Left kidney (tissue), 2 donors: Measurements from ENCODE around the gene NAP1L4. TPM values are rescaled to one million over a fixed set of nuclear protein-coding genes. Genes with fewer than 3 reads are reported as not detected.
"Not testable (repeated sequence)": the region's sequence is repeated elsewhere in the genome, so short reads cannot be mapped to it uniquely, and the experiment has no call there.

Source experiments
- DNase-seq: peaks from one replicate; pipeline ENCODE4 v3.0.0-alpha.2; 2013
- polyA plus RNA-seq: library from polyadenylated mRNA; unstranded; fragments of 120-200 nt; gene quantifications from one replicate; pipeline ENCODE4 v1.2.1, GENCODE V29; 2013; ENCODE audit not compliant: insufficient read length

NAP1L4 gene
- polyA plus RNA-seq, 1 donor = 245 TPM

DNA sequence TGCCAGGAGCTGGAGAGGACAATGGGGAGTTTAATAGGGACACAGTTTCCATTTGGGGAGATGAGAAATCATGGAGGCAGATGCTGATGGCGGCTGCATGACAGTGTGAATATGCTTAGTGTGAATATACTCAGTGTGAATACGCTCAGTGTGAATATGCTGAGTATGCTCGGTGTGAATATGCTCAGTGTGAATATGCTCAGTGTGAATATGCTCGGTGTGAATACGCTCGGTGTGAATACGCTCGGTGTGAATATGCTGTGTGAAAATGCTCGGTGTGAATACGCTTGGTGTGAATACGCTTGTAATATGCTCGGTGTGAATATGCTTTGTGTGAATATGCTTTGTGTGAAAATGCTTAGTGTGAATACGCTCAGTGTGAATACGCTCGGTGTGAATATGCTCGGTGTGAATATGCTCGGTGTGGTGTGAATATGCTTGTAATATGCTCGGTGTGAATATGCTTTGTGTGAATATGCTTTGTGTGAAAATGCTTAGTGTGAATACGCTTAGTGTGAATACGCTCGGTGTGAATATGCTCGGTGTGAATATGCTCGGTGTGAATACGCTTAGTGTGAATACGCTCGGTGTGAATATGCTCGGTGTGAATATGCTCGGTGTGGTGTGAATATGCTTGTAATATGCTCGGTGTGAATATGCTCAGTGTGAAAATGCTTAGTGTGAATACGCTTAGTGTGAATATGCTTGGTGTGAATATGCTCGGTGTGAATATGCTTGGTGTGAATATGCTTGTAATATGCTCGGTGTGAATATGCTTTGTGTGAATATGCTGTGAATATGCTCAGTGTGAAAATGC lies 54.3 kb downstream of the NAP1L4 start:
- DNase-seq = not testable (repeated sequence)

DNA sequence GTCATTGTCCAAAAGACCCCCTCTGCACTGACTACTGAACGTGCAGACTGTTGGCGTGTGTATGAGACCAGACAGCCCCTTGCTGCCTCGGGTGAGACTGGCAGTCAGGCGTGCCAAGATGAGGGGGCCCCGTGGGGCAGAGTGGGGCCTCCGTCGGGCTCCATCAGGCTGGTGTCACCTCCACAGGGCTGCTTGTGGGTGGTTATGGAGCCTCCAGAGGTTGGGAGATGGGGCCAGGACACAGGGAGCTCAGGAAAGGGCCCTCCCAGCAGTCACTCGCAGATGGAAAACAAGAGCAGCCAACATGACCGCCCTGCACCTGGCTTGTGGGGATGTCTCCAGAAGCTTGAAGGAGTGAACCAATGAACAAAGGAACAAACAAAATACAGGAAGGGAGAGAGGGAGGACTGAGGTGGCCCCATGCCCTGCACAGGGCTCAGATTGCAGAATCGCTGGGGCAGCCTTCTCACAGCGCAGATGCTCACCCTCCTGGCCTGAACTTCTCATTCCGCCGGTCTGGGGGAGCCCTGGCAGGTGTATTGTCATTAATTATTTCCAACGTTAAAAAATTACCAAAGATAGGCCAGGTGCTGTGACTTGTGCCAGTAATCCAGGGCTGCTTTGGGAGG lies 57.4 kb downstream of the NAP1L4 start:
- no peak for DNase-seq

DNA sequence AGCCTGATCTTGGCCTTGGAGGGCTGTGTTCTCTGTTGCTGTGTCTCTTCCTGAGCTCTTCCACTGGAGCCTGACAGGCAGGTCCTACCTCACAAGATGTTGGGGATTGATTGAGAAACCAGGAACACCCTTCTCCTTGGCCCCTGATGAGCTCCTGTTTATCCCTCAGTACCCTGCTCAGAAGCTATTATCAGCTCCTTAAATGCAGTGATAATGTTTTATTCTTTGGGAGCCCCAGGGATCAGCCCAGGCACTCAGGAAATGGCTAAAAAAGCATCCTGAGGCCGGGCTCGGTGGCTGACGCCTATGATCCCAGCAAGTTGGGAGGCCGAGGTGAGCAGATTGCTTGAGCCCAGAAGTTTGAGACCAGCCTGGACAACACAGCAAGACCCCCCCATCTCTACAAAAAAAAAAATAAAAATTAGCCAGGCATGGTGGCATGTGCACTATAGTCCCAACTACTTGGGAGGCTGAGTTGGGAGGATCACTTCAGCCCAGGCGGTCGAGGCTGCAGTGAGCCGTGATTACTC lies 58.0 kb downstream of the NAP1L4 start:
- no peak for DNase-seq

DNA sequence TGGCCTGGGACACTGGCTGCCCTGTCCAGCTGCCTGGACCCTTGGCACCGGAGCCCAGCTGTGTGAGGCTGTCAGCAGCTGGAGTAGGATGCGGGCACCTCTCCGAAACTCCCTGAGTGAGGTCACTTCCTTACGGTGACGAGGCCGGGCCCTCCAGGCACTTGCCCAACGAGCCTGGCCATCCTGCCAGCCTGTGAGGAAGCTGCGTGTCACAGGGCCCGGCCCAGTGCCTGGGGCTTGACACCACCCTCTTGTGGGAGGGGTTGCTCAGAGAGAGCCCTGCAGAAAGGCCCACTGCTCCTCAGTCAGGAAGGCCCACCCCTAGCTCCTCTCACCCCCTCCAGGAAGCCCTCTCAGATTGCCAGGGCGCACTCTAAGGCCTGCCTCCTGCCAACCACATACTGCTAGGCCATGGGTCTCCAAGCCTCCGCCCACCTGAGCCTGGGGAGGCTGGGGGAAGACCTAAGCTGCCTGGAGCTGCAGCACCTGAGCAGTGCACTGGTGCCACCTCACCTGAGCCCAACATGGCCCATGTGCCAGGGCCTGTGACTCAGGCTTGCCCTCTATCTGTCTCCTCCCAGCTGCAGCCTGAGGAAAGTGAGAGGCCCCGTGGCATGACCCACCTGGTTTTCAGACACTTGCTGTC lies 58.6 kb downstream of the NAP1L4 start:
- DNase-seq = no peak

DNA sequence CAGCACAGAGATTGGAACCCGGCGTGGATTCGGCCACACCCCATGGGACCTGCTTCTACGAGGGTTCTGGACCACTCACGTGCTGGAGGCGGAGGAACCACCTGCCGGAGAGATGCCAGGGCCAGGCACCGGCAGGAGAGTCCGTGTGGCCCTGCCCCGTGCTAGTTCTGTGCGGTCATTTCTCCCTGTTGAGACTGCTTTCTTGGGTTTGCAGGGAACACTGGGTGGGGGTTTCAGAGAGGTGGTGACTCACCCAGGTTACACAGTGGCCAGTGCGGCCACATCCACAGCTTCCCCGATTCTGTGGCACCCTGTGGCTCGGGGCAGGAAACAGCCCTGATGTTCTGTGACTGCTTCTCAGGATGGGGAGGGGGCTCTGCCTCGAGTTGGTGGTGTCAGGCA lies 59.3 kb downstream of the NAP1L4 start:
- DNase-seq = no peak

- no peak for DNase-seq
Measured at GRCh38 chr11:2931771-2932738, 60.1 kb downstream of the NAP1L4 start.

DNA sequence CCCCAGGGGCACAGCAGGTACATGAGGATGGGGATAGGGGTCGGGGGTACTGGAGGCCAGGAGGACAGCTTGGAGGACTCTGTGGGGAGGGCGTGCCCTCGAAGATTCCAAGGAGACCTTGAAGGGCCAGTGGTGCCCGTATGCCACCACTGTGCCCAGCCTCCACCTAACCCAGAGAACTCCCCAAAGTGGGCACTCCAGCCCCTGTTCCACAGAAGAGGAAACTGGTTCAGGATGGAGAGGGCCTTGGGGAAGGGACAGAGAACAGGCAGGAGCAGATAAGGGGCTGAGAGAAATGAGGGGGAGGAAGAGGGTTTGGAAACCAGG lies 60.7 kb downstream of the NAP1L4 start:
- DNase-seq = no peak

- peak; percentile 53 for DNase-seq
Measured at GRCh38 chr11:2930704-2931419, 61.3 kb downstream of the NAP1L4 start.

DNA sequence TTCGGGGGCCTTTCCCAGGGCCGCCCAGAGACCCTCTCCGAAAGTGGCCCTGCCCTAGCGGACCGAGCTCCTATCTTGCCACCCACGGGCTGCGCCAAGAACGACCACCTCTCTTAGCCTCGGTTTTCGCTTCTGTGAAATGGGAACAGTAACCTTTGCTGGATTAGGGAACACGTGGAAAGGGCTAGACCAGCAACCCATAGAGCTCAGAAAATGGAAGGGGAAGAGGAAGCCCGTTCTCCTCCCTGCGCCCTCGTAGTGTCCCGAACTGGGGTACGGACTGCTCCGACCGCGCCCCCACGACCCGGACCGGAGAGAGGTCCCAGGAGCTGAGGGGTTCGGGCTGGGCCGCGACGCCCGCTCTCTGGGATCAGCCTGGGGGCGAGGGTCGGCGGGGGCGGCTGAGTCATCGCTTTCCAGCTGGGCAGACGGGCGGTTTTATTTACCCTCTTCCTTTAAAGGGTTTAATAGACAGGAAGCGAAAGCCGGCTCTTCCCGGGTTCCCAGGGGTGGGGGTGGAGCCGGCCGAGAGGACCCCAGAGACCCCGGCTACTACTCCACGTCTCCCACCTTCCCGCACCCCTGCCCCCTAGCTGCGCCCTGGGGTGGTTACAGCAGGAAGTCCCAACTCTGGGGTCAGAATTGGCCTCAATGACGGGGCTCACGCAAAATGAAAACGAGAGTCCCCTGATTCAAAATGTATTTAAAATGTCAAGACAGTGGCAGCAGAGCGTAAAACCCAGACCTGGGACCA lies 62.0 kb downstream of the NAP1L4 start:
- DNase-seq = no peak

GRCh38 chr11:2929531-2929949 lies 62.6 kb downstream of the NAP1L4 start:
- DNase-seq = no peak

DNA sequence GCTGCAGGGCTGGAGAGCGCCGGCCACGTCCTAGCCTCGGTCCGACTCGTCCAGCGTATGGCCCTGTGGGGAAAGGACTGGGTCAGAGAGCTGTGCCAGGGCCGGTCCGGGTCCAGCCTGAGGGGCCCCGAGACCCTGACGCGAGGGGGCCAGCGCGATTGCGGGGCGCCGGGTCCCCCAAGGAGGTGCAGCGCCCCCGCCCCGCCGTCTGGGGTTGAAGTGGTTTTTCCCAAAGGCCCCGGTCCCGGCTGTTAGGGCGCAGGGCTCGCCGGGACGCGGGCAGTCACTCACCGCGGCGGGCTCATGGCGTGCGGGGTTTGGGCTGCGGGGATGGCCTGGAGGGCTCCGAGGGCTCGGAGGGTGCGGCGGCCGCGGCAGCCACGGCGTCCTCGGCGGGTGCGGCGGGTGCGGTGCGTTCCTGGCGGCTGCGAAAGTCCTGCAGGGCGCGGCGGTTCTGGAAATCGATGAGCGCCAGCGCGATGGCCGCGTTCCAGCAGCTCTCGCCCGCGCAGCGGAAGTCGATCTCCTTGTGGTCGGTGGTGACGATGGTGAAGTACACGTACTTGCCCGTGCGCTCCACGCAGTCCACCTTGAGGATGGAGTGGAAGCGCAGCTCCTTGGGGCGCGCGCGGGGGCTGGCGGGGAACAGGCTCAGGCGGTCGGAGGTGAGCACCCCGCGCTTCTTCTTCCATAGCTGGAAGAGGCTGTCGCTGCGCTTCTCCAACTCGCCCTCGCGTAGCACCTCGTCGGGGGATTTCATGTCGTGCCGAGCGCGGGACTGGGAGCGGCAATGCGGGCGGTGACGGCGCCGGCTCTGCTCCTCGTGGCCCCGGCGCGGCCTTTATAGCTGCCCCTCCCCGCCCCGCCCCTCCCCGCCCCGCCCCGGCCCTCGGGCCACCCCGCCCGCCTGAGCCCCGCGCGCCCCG lies 63.3 kb downstream of the NAP1L4 start, which contains the start of gene PHLDA2:
TSS of gene PHLDA2 (minus strand) at position 816 of the 926 bp plus-strand sequence. CDS start at position 760, 56 bp downstream.
- no peak for DNase-seq

- no peak for DNase-seq
Measured at GRCh38 chr11:2927851-2928604, 64.1 kb downstream of the NAP1L4 start.

DNA sequence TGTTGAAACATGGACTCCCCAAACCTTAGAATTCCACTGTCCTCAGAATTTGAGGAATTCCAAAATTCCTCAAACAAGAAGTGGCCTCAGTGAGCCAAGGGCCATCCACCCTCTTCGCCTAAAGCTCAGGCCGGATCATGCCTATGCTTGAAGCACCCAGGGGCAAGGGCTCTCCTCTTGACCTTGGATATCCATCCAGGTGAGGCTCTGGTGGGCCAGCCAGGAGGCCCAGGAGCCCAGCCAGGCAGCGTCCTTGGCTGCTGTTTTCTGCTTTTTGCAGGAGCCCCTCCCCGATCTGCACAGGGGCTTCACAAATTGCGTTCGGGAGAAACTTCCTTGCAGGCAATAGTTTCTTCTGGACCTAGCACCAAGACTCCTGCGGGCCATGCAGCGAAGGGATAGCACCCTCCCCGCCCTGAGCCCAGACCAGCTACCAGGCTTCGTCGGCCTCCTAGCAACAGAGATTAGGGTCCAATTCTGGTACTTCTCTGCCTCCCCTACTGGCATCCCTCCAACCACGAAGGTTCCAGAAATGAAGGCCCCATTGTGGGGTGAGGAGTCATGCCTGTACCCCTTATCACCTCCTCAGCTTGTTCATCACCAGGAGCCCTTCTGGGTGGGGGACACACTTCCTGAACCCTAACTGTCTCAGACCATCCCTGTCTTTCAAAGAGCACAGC lies 64.9 kb downstream of the NAP1L4 start:
- DNase-seq = no peak

DNA sequence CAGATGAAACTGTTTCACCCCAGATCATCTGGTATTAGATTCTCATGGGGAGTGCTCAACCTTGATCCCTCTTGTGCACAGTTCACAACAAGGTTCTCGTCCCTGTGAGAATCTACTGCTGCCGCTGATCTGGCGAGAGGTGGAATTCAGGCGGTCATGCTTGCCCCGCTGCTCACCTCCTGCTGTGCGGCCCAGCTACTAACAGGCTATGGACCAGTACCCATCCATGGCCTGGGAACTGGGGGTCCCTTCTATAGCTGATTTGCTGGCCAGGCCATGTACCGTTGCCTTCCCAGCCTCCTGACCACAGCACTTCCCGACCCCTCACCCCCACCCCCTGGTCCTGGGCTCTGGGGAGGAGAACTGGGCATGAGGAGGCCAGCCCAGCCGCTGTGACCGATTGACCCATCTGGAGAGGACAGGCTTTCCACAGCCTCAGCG lies 65.5 kb downstream of the NAP1L4 start:
- no peak for DNase-seq

DNA sequence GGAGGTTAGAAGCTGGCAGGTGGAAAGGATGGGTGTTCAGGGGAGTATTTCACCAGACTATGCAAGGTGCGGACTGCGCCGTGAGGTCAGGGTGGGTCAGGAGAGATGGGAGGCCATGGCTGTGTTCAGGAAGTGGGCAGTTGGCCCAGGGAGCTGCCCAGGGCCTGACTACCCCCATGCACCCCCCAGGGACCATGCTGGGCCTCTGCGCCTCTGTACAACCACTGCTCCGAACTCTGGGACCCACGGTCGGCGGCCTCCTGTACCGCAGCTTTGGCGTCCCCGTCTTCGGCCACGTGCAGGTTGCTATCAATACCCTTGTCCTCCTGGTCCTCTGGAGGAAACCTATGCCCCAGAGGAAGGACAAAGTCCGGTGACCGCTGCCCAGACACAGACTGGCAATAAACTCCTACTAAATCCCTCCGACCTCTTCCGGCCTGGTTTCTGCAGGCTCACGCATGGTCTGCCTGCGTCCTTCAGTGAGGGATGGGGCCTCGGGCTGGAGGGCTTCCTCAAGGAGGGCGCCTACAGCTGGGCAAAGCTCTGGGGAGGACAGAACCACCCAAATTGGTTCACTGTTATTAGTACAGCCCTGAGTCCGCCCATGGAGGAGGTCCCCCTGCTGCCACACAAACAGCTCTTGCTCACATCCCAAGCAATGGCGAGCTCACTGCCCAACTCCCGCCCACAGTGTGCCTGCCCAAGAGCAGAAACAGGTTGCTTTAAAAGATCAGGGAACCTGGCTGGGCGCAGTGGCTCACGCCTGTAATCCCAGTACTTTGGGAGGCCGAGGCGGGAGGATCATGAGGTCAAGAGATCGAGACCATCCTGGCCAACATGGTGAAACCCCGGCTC lies 67.1 kb downstream of the NAP1L4 start:
- DNase-seq = no peak

DNA sequence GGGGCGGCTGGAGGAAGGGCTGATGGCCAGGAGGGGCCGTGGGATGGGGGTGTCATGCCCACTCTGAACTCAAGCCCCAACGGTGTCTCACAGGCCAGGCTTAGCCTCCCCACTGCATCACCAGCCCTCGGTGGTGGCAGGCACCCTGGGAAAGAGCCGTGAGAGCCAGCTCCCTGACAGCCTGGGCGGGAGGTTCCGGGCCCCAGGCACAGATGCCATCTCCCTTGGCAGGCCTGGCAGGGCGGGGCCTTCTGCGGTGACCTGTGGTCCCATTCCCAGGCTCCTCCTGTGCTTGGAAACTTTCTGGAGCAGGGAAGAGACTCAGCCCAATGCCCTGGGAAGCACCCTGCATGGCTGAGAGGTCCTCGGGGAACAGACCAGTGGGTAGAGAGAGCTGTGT lies 67.7 kb downstream of the NAP1L4 start:
- no peak for DNase-seq
